ENCODE measurements around the gene CCR6. TPM values are rescaled to one million over a fixed set of nuclear protein-coding genes. Genes with fewer than 3 reads are reported as not detected.

Gene CCR6
- total and polyA plus RNA-seq, 2 donors (not counting 3 experiments of a cell fraction or from before 2014, with no cell fraction given) = not detected

DNA sequence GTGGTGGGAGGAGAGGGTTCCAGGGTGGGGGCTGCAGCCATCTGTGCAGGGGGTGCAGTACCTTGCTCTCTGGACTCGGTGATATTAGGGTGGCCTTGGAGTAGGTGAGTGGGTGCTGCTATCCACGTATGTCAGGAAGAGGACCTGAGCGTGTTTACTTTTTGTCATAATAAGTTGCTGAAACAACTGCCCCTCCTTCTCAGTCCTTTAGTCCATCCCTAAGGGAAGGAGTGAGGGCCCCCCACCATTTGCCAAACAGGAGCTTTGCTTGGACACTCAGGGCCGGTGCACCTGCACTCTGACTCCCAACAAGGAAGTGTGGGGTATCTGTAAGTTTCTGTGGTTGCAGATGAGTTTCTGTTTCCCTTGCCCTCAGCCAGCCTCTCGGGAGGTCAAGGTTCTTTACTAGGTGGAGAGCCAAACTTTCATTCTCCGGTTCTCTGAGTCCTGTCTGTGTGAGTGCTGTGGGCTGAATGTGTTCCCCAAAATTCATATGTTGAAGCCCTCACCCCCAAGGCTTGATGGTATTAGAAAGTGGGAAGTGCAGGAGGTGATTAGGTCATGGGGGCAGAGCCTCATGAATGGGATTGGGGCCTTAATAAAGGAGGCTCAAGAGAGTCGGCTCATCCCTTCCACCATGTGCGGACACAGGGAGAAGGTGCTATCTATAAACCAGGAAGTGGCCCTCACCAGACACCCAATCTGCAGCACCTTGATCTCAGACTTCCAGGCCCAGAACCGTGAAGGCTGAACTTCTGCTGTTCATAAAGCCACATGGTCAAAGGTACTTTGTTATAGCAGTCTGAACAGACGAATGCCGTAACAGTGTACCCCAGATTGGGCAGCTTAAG, 19.6 kb upstream of the CCR6 start:
- no peak for DNase-seq (ENCODE audit: low read depth, low spot score)
- no peak for TF ChIP-seq EZH2 (IDR thresholded peaks at IDR 0.05; ENCODE audit: borderline replicate concordance, low read depth, low read length, severe bottlenecking)
- no peak for TF ChIP-seq POLR2A (IDR thresholded peaks at IDR 0.05; ENCODE audit: low read depth, low read length)
- TF ChIP-seq, protein P1, sequence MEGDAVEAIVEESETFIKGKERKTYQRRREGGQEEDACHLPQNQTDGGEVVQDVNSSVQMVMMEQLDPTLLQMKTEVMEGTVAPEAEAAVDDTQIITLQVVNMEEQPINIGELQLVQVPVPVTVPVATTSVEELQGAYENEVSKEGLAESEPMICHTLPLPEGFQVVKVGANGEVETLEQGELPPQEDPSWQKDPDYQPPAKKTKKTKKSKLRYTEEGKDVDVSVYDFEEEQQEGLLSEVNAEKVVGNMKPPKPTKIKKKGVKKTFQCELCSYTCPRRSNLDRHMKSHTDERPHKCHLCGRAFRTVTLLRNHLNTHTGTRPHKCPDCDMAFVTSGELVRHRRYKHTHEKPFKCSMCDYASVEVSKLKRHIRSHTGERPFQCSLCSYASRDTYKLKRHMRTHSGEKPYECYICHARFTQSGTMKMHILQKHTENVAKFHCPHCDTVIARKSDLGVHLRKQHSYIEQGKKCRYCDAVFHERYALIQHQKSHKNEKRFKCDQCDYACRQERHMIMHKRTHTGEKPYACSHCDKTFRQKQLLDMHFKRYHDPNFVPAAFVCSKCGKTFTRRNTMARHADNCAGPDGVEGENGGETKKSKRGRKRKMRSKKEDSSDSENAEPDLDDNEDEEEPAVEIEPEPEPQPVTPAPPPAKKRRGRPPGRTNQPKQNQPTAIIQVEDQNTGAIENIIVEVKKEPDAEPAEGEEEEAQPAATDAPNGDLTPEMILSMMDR (IDR thresholded peaks at IDR 0.05; ENCODE audit: extremely low read depth in 1 of 2, insufficient read depth in 1 of 2, low read depth in 1 of 2, low read length in 2 of 2) = no peak
- TF ChIP-seq JUN (IDR thresholded peaks at IDR 0.05; ENCODE audit: borderline replicate concordance, insufficient read depth, insufficient read length, low read depth) = no peak
- TF ChIP-seq GATA2 (IDR thresholded peaks at IDR 0.05; ENCODE audit: insufficient read depth, insufficient read length, low read depth, low read length) = no peak
- no peak for TF ChIP-seq POLR2AphosphoS5 (IDR thresholded peaks at IDR 0.05; ENCODE audit: insufficient read depth, low read depth, low read length)
- TF ChIP-seq, protein P2, sequence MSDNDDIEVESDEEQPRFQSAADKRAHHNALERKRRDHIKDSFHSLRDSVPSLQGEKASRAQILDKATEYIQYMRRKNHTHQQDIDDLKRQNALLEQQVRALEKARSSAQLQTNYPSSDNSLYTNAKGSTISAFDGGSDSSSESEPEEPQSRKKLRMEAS (IDR thresholded peaks at IDR 0.05; ENCODE audit: insufficient read depth, insufficient read length) = no peak
- no peak for TF ChIP-seq MYC (IDR thresholded peaks at IDR 0.05; ENCODE audit: low read depth, low read length)
- no peak for TF ChIP-seq FOS (IDR thresholded peaks at IDR 0.05; ENCODE audit: borderline replicate concordance, insufficient read depth, low read length)
- Histone ChIP-seq H3K9ac (replicated peaks; ENCODE audit: extremely low read depth, insufficient read depth, low read length) (no peak overlapping the region), H3K4me3 (replicated peaks in 1 of 3; ENCODE audit: insufficient read depth in 1 of 3, low read depth in 1 of 3, low read length in 3 of 3) (no peak overlapping the region), H3K79me2 (ENCODE audit: control insufficient read depth, insufficient read depth, low read length) (no peaks in the 10 kb centered on the region), H3K4me2 (ENCODE audit: insufficient read depth, low read length) (no peak overlapping the region), H3K9me1 (replicated peaks; ENCODE audit: control insufficient read depth, extremely low read depth, insufficient read depth, low read length) (no peaks in the 10 kb centered on the region), H2AFZ (ENCODE audit: low read depth, low read length) (no peak overlapping the region), H3K9me3 (replicated peaks; ENCODE audit: control insufficient read depth, insufficient read depth, low read length) (no peaks in the 10 kb centered on the region), H3K36me3 (ENCODE audit: control insufficient read depth in 2 of 2, extremely low read depth in 1 of 2, insufficient read depth in 2 of 2, low read length in 2 of 2) (no peaks in the 10 kb centered on the region), H4K20me1 (replicated peaks; ENCODE audit: control insufficient read depth, extremely low read depth, insufficient read depth, low read length) (no peaks in the 10 kb centered on the region), H3K4me1 (ENCODE audit: control insufficient read depth, extremely low read depth, insufficient read depth, low read length) (no peaks in the 10 kb centered on the region), H3K27me3 (ENCODE audit: control insufficient read depth in 2 of 2, insufficient read depth in 2 of 2, low read length in 2 of 2) (no peaks in the 10 kb centered on the region), H3K27ac (ENCODE audit: insufficient read depth, low read depth, low read length) (no peak overlapping the region)
- ChIA-PET POLR2A (no interaction called here), CTCF (no interaction called here)
- no TSS peak for BruUV-seq (replicated peaks)
- dilution Hi-C loops (cut with MboI; ENCODE audit: extremely low pct_ligation_motif_present, low sequenced_read_pairs) (no loop called here), intact Hi-C loops (cut with micrococcal nuclease) (no loop called here)
- no peak for FAIRE-seq

Data from endothelial cell of umbilical vein (primary cell).